ENCODE data around the gene AP4E1.
"Not testable (repeated sequence)": the region's sequence is repeated elsewhere in the genome, so short reads cannot be mapped to it uniquely, and the experiment has no call there.

AP4E1 gene

GRCh38 chr15:51030649-51031316, 122.3 kb downstream of the AP4E1 start:
- DNase-seq: no peak

GRCh38 chr15:51037474-51037873, 129.0 kb downstream of the AP4E1 start:
- not testable (repeated sequence) for DNase-seq

- DNase-seq: no peak
Measured at GRCh38 chr15:51038162-51038973, 129.9 kb downstream of the AP4E1 start.

- DNase-seq: no peak
Measured at GRCh38 chr15:51038974-51039319, 130.5 kb downstream of the AP4E1 start.

GRCh38 chr15:51044037-51044727, 135.7 kb downstream of the AP4E1 start:
- DNase-seq: no peak

- DNase-seq: no peak
Measured at GRCh38 chr15:51046016-51046415, 137.5 kb downstream of the AP4E1 start.

- no peak for DNase-seq
Measured at GRCh38 chr15:51046799-51047449, 138.4 kb downstream of the AP4E1 start.

GRCh38 chr15:51048308-51048707, 139.8 kb downstream of the AP4E1 start:
- no peak for DNase-seq

GRCh38 chr15:51049081-51049480, 140.6 kb downstream of the AP4E1 start:
- no peak for DNase-seq

GRCh38 chr15:51051776-51052175, 143.3 kb downstream of the AP4E1 start:
- DNase-seq: peak; percentile 3

GRCh38 chr15:51053571-51053970, 145.1 kb downstream of the AP4E1 start:
- DNase-seq: no peak

GRCh38 chr15:51054535-51054934, 146.1 kb downstream of the AP4E1 start:
- DNase-seq: no peak
